ENCODE data around the gene FBLN1. TPM values are rescaled to one million over a fixed set of nuclear protein-coding genes. Genes with fewer than 3 reads are reported as not detected.

FBLN1 gene
- total and polyA plus RNA-seq, 2 of the 13 experiments (the other 11 are each of a cell fraction or from before 2014, with no cell fraction given), result 37.3 to 103 TPM

GRCh38 chr22:45575607-45576272 lies 73.1 kb downstream of the FBLN1 start:
- H2AFZ ChIP-seq (ENCODE audit: low read length), result no peak overlapping the region
- POLR2A ChIA-PET, result no interaction called here
- FAIRE-seq (no peak), DNase-seq (ENCODE audit: low spot score) (no peak), ATAC-seq (no peak)
- H3K4me2 ChIP-seq (ENCODE audit: low read depth, low read length), result no peak overlapping the region
- no peaks in the 10 kb centered on the region for H3K79me2 ChIP-seq (ENCODE audit: insufficient read depth, low read length)
- no peak overlapping the region for H3K27ac ChIP-seq (ENCODE audit: extremely low read length, insufficient read depth, low read length)
- CTCF ChIA-PET (ENCODE audit: low intra/inter-chr PET ratio, low total read pairs), result no interaction called here
- intact Hi-C loops (cut with micrococcal nuclease; ENCODE audit: unreplicated experiment), result no loop called here
- H3K27me3 ChIP-seq (ENCODE audit: control insufficient read depth in 1 of 2, insufficient read depth in 2 of 2, low read length in 2 of 2), result no peaks in the 10 kb centered on the region
- no peaks in the 10 kb centered on the region for H3K4me1 ChIP-seq (ENCODE audit: insufficient read depth, low read length)
- 93% methylated on average over 3 of the region's 18 CpGs for WGBS (ENCODE audit: low lambda C conversion rate)
- H3K9ac ChIP-seq (ENCODE audit: insufficient read depth, low read depth, low read length), result no peak overlapping the region
- H3K4me3 ChIP-seq (replicated peaks in 1 of 3; ENCODE audit: insufficient read depth in 1 of 3, low read depth in 2 of 3, low read length in 3 of 3), result no peak overlapping the region
- peaks cover 1 to 4% of the 10 kb centered on the region in 2 experiments; a peak in 2 of 5 replicates for H3K36me3 ChIP-seq (replicated peaks in 1 of 2; ENCODE audit: control insufficient read depth in 1 of 2, insufficient read depth in 2 of 2, low read length in 2 of 2)
- peaks cover 10% of the 10 kb centered on the region for H3K9me3 ChIP-seq (ENCODE audit: low read length)
- H4K20me1 ChIP-seq (ENCODE audit: insufficient read depth, low read length), result no peaks in the 10 kb centered on the region
- in situ Hi-C loops (cut with HindIII; ENCODE audit: extremely low pct_ligation_motif_present, low pct_unique_long_range_greater_than_20kb), result loop anchor here (5.0 kb wide), 2 partner anchors 67 to 292 kb away; no protein-coding TSS in a partner anchor
- no peak for TF ChIP-seq MAFK (conservative IDR thresholded peaks at IDR 0.05 in 1 of 2, IDR thresholded peaks at IDR 0.05 in 1 of 2; ENCODE audit: low read length in 2 of 2)
- TF ChIP-seq MTA3 (CRISPR knock-in tag; IDR thresholded peaks at IDR 0.05), result no peak
- no peak for TF ChIP-seq ZNF121 (CRISPR knock-in tag; IDR thresholded peaks at IDR 0.05)
- no peak for TF ChIP-seq NBN (conservative IDR thresholded peaks at IDR 0.05)
- no TSS peak for BruUV-seq (replicated peaks)

GRCh38 chr22:45576273-45576625 lies 73.6 kb downstream of the FBLN1 start:
- in situ Hi-C loops (cut with HindIII; ENCODE audit: extremely low pct_ligation_motif_present, low pct_unique_long_range_greater_than_20kb), result loop anchor here (5.0 kb wide), 2 partner anchors 66 to 291 kb away; no protein-coding TSS in a partner anchor
- ChIA-PET CTCF (ENCODE audit: low intra/inter-chr PET ratio, low total read pairs) (no interaction called here), POLR2A (no interaction called here)
- Histone ChIP-seq H3K9ac (ENCODE audit: insufficient read depth, low read depth, low read length) (no peak overlapping the region), H3K9me3 (ENCODE audit: low read length) (peaks cover 5% of the 10 kb centered on the region), H4K20me1 (ENCODE audit: insufficient read depth, low read length) (no peaks in the 10 kb centered on the region), H3K4me3 (replicated peaks in 1 of 3; ENCODE audit: insufficient read depth in 1 of 3, low read depth in 2 of 3, low read length in 3 of 3) (no peak overlapping the region), H3K4me2 (ENCODE audit: low read depth, low read length) (no peak overlapping the region), H3K79me2 (ENCODE audit: insufficient read depth, low read length) (no peaks in the 10 kb centered on the region), H3K36me3 (replicated peaks in 1 of 2; ENCODE audit: control insufficient read depth in 1 of 2, insufficient read depth in 2 of 2, low read length in 2 of 2) (peaks cover 1 to 4% of the 10 kb centered on the region in 2 experiments; a peak in 2 of 5 replicates), H2AFZ (ENCODE audit: low read length) (no peak overlapping the region), H3K4me1 (ENCODE audit: insufficient read depth, low read length) (no peaks in the 10 kb centered on the region), H3K27ac (ENCODE audit: extremely low read length, insufficient read depth, low read length) (no peak overlapping the region), H3K27me3 (ENCODE audit: control insufficient read depth in 1 of 2, insufficient read depth in 2 of 2, low read length in 2 of 2) (no peaks in the 10 kb centered on the region)
- FAIRE-seq, result no peak
- no TSS peak for BruUV-seq (replicated peaks)
- ATAC-seq, result no peak
- no peak for DNase-seq (ENCODE audit: low spot score)
- WGBS (ENCODE audit: low lambda C conversion rate), result 79% methylated on average over 5 of the region's 8 CpGs
- intact Hi-C loops (cut with micrococcal nuclease; ENCODE audit: unreplicated experiment), result no loop called here
- TF ChIP-seq SMARCE1 (IDR thresholded peaks at IDR 0.05; ENCODE audit: borderline replicate concordance) (no peak), KAT7 (CRISPR knock-in tag; IDR thresholded peaks at IDR 0.05; ENCODE audit: borderline replicate concordance) (no peak), ZNF501 (CRISPR knock-in tag; IDR thresholded peaks at IDR 0.05) (no peak), AHDC1 (CRISPR knock-in tag; IDR thresholded peaks at IDR 0.05; ENCODE audit: borderline replicate concordance) (no peak), E2F2 (CRISPR knock-in tag; IDR thresholded peaks at IDR 0.05; ENCODE audit: borderline replicate concordance) (no peak), LBX2 (CRISPR knock-in tag; IDR thresholded peaks at IDR 0.05; ENCODE audit: borderline replicate concordance) (no peak)

All from HepG2 (cell line).